HG03097 (cell line): ENCODE measurements around the gene GPC3.

Source experiments
- ATAC-seq: cut with Tn5 transposase; IDR thresholded peaks from one replicate; pipeline ENCODE4 v1.9.1; 2021; ENCODE audit not compliant: unreplicated experiment, low FRiP score

Gene GPC3

GRCh38 chrX:133587071-133587470, 398.3 kb downstream of the GPC3 start:
- ATAC-seq: no peak

- no peak for ATAC-seq
Measured at GRCh38 chrX:133586443-133586842, 399.0 kb downstream of the GPC3 start.

- no peak for ATAC-seq
Measured at GRCh38 chrX:133583825-133584224, 401.6 kb downstream of the GPC3 start.

GRCh38 chrX:133580625-133581024, 404.8 kb downstream of the GPC3 start:
- no peak for ATAC-seq

GRCh38 chrX:133579631-133580030, 405.8 kb downstream of the GPC3 start:
- ATAC-seq: no peak

- no peak for ATAC-seq
Measured at GRCh38 chrX:133576876-133577275, 408.5 kb downstream of the GPC3 start.

- no peak for ATAC-seq
Measured at GRCh38 chrX:133575501-133576136, 409.8 kb downstream of the GPC3 start.

GRCh38 chrX:133574716-133575115, 410.7 kb downstream of the GPC3 start:
- no peak for ATAC-seq

GRCh38 chrX:133570549-133570948, 414.8 kb downstream of the GPC3 start:
- no peak for ATAC-seq

GRCh38 chrX:133569217-133569616, 416.2 kb downstream of the GPC3 start:
- ATAC-seq: no peak

GRCh38 chrX:133568109-133568508, 417.3 kb downstream of the GPC3 start:
- ATAC-seq: no peak

GRCh38 chrX:133566876-133567275, 418.5 kb downstream of the GPC3 start:
- no peak for ATAC-seq

- ATAC-seq: no peak
Measured at GRCh38 chrX:133563705-133564104, 421.7 kb downstream of the GPC3 start.

- no peak for ATAC-seq
Measured at GRCh38 chrX:133561251-133561650, 424.1 kb downstream of the GPC3 start.

- ATAC-seq: no peak
Measured at GRCh38 chrX:133559909-133560308, 425.5 kb downstream of the GPC3 start.

GRCh38 chrX:133555782-133556458, 429.5 kb downstream of the GPC3 start:
- no peak for ATAC-seq

GRCh38 chrX:133550665-133551485, 434.5 kb downstream of the GPC3 start:
- no peak for ATAC-seq

- no peak for ATAC-seq
Measured at GRCh38 chrX:133549295-133549933, 436.0 kb downstream of the GPC3 start.

- no peak for ATAC-seq
Measured at GRCh38 chrX:133546441-133546840, 439.0 kb downstream of the GPC3 start.

GRCh38 chrX:133544778-133545177, 440.6 kb downstream of the GPC3 start:
- no peak for ATAC-seq

- ATAC-seq: no peak
Measured at GRCh38 chrX:133544115-133544514, 441.3 kb downstream of the GPC3 start.
